Mucosa of descending colon (tissue), 3 donors: ENCODE data around the gene SIK2. TPM values are rescaled to one million over a fixed set of nuclear protein-coding genes. Genes with fewer than 3 reads are reported as not detected.

Experiments
- ATAC-seq: fragments of 200-7000 bp; cut with Tn5 transposase; one replicate; pipeline ENCODE4 v1.9.1; 2020; ENCODE audit warnings: mild to moderate bottlenecking, moderate library complexity
- DNase-seq, 3 donors: peaks; one replicate each; pipeline ENCODE4 v3.0.0-alpha.2; 2020
- H3K36me3 ChIP-seq: fragments of 200-600 bp; one replicate; pipeline ENCODE4 v1.8.0; 2021; ENCODE audit warnings: low read depth, mild to moderate bottlenecking
- H3K4me1 ChIP-seq: fragments of 200-600 bp; one replicate; pipeline ENCODE4 v1.8.0; 2021; ENCODE audit warnings: low read depth, mild to moderate bottlenecking
- H3K4me3 ChIP-seq: fragments of 200-600 bp; one replicate; pipeline ENCODE4 v1.8.0; 2021; ENCODE audit warnings: mild to moderate bottlenecking
- H3K9me3 ChIP-seq: fragments of 200-600 bp; one replicate; pipeline ENCODE4 v1.8.0; 2021; ENCODE audit warnings: mild to moderate bottlenecking
- intact Hi-C, 2 donors: fragments of 100-400 bp; cut with DNase I in 1 of 2; cut with micrococcal nuclease in 1 of 2; formaldehyde crosslinking; loops; one replicate each; pipeline versions ENCODE4 v1.11.0 to v1.11.1; 2022; cut with DNase I, micrococcal nuclease
- total RNA-seq, 3 donors: library from RNA; stranded (reverse); fragmentation: NEBNext Ultra II Directional in 2 of 3; extraction: Animal tissue kit (Norgen Biotek cat#: 25700) in 2 of 3; gene quantifications; one replicate each; pipeline versions ENCODE4 v1.2.1 to v1.2.4, GENCODE V29; 2021 to 2023
- TF ChIP-seq, protein P1 (sequence below): fragments of 200-600 bp; IDR thresholded peaks from one replicate; pipeline ENCODE4 v1.8.0; 2022; ENCODE audit warnings: antibody characterized with exemption, mild to moderate bottlenecking
- donor health status: DM: no; HTN: no; CAD: no; lungs with moderate emphysema.
- donor health status: DM: no; HTN: no; CAD: no.
- donor health status: DM: no; HTN: yes; CAD: no.

SIK2 gene
- total RNA-seq, 3 donors from 2014 or later, result 22.0 to 23.0 (median 22.7) TPM

DNA sequence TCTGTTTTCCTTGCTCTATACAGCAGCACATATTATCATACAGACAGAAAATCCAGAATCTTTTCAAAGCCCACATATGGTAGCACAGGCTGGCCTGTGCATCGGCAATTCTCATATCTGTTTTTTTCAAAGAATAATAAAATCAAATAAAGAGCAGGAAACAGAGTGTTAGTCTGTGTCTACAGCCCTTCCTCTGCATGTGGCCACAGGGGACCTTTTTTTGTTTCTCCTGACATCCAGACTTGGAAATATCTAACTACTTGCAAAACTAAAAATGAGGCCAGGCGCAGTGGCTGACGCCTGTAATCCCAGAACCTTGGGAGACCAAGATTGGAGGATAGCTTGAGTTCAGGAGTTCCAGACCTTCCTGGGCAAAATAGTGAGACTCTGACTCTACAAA is 41.4 kb upstream of the SIK2 start:
- intact Hi-C loops, result loop anchor here (10.0 kb wide), 1 partner anchor 284 kb away; no protein-coding TSS in a partner anchor
- ATAC-seq, result no peak
- TF ChIP-seq, protein P1, sequence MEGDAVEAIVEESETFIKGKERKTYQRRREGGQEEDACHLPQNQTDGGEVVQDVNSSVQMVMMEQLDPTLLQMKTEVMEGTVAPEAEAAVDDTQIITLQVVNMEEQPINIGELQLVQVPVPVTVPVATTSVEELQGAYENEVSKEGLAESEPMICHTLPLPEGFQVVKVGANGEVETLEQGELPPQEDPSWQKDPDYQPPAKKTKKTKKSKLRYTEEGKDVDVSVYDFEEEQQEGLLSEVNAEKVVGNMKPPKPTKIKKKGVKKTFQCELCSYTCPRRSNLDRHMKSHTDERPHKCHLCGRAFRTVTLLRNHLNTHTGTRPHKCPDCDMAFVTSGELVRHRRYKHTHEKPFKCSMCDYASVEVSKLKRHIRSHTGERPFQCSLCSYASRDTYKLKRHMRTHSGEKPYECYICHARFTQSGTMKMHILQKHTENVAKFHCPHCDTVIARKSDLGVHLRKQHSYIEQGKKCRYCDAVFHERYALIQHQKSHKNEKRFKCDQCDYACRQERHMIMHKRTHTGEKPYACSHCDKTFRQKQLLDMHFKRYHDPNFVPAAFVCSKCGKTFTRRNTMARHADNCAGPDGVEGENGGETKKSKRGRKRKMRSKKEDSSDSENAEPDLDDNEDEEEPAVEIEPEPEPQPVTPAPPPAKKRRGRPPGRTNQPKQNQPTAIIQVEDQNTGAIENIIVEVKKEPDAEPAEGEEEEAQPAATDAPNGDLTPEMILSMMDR, result no peak

DNA sequence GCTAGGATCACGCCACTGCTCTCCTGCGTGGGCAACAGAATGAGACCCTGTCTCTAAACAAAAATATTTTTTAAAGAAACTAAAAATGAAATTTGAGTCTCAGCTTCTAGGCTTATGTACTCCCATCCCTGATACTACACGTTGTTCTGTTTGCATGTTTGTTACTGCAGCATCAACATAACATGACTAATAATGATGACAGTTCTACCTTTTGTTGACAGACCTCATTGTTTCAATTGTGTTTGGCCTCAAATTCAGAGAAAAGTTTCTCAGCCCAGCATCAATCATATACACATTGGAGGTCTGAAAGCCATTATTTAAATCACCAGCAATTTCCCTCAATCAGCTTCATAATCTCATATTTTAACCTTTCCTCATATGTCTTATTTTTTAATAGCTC is 40.9 kb upstream of the SIK2 start:
- peaks cover 1% of the 10 kb centered on the region for H3K9me3 ChIP-seq
- TF ChIP-seq, protein P1, result no peak
- intact Hi-C loops, result loop anchor here (10.0 kb wide), 1 partner anchor 283 kb away; no protein-coding TSS in a partner anchor
- DNase-seq (no peak), ATAC-seq (no peak)
- H3K4me1 ChIP-seq, result no peaks in the 10 kb centered on the region
- H3K36me3 ChIP-seq, result no peaks in the 10 kb centered on the region
- no peak overlapping the region for H3K4me3 ChIP-seq

More for the DNA sequence above, 41.4 kb upstream of the SIK2 start:
- no peak for DNase-seq
- peaks cover 4% of the 10 kb centered on the region for H3K9me3 ChIP-seq
- H3K4me1 ChIP-seq, result no peaks in the 10 kb centered on the region
- H3K36me3 ChIP-seq, result no peaks in the 10 kb centered on the region
- H3K4me3 ChIP-seq, result no peak overlapping the region

DNA sequence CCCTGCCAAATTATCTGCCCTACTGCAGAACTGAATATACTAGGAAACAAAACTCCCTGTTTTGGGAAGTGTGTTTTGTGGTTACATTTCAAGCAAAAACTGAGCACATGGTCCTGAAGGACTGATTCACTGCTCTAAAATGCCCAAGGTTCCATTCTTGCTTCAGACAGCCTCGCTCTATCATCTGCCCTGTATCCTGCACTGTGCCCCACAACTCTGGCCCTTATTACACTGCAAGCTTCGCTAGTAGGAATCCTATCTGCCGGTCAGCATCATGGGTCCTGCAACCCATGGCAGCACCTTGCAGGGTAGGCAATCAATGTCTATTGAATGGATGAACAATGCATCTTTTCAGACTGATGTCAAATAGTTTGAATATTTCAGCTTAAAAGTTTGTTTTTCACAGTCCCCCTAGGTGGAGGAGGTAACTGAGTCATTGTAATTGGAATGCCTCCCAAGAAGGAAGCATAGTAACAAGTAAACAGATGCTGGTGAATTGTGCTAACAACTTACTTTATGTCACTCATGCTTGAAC is 40.4 kb upstream of the SIK2 start:
- no peak overlapping the region for H3K4me3 ChIP-seq
- no peak for DNase-seq
- no peak for ATAC-seq
- TF ChIP-seq, protein P1, result no peak
- H3K4me1 ChIP-seq, result no peaks in the 10 kb centered on the region
- intact Hi-C loops, result loop anchor here (10.0 kb wide), 1 partner anchor 283 kb away; no protein-coding TSS in a partner anchor
- no peaks in the 10 kb centered on the region for H3K36me3 ChIP-seq
- H3K9me3 ChIP-seq, result no peaks in the 10 kb centered on the region

DNA sequence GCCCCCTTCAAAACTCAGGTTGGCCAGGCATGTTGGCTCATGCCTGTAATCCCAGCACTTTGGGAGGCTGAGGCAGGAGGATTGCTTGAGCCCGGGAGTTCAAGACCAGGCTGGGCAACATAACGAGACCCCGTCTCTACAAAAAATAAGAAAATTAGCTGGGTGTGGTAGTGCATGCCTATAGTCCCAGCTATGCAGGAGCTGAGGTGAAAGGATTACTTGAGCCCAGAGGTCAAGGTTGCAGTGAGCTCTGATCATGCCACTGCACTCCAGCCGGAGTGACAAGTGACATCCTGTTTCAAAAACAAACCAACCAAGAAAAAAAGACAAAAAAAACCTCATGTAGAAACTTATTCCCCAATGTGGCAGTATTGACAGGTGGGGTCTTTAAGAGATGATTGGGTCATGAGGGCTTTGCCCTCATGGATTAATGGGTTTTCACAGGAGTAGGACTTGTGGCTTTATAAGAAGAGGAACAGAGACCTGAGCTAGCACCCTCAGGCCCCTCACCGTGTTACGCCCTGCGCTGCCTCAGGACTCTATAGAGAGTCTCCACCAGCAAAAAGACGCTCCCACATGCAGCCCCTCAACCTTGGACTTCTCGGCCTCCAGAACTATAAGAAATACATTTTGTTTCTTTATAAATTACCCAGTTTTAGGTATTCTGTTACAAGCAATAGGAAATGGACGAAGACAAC is 39.4 kb upstream of the SIK2 start:
- DNase-seq (no peak), ATAC-seq (no peak)
- Histone ChIP-seq H3K9me3 (no peaks in the 10 kb centered on the region), H3K4me3 (no peak overlapping the region), H3K4me1 (no peaks in the 10 kb centered on the region), H3K36me3 (no peaks in the 10 kb centered on the region)
- intact Hi-C loops, result loop anchor here (10.0 kb wide), 1 partner anchor 282 kb away; no protein-coding TSS in a partner anchor
- TF ChIP-seq, protein P1, result no peak

DNA sequence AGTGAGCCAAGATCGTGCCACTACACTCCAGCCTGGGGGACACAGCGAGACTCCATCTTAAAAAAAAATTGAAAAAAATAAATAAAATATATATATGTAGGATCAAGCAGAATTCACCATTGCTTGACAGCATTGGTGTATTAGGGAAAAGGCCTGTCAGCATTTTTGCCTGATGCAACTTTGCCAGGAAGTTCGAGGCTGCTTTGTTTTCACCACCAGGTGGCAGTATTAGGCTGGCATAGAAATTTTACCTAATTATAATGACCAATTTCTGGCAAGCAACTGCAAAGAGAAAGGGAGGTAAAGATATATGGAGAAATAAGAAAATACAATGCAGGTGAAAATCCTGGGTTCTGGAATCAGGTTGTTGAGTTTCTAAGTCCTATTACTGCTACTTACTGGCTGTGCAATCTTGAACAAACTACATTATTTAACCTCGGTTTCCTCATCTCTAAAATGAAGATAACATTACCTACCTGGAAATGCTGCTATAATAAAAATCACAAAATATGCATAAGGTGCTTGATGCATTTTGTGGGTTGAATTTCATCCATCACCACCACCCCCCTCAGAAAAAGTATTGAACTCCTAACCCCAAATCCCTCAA is 37.0 kb upstream of the SIK2 start:
- ATAC-seq, result peak; percentile 65

More for the DNA sequence above, 37.0 kb upstream of the SIK2 start:
- peak in 2 of 3 donors; percentile 37 to 86 for DNase-seq
- TF ChIP-seq, protein P1, result peak; percentile 84
- Histone ChIP-seq H3K4me3 (no peak overlapping the region), H3K4me1 (no peaks in the 10 kb centered on the region), H3K9me3 (no peaks in the 10 kb centered on the region), H3K36me3 (no peaks in the 10 kb centered on the region)
- intact Hi-C loops, result loop anchor here (10.0 kb wide), 1 partner anchor 280 kb away; no protein-coding TSS in a partner anchor
